Gastrocnemius medialis (tissue), 4 donors: ENCODE measurements around the gene FKBP11. TPM values are rescaled to one million over a fixed set of nuclear protein-coding genes. Genes with fewer than 3 reads are reported as not detected.

Experiments used
- ATAC-seq, 2 donors: fragments of 150-250 bp; one replicate each; pipeline ENCODE4 v1.9.1; 2016
- DNase-seq, 2 donors: peaks; one replicate each; pipeline ENCODE4 v3.0.0-alpha.2; 2019
- H3K27ac ChIP-seq, 4 donors: fragments of 200-600 bp; sonication (generic); 1 replicate in 1 of 4; 2 replicates in 3 of 4; pipeline ENCODE4 v1.5.1; 2016 to 2018; ENCODE audit warnings: mild to moderate bottlenecking in 2 of 4, moderate library complexity in 1 of 4
- H3K27me3 ChIP-seq, 3 donors: fragments of 200-600 bp; sonication (generic) in 2 of 3; 1 replicate in 1 of 3; 2 replicates in 2 of 3; pipeline versions ENCODE4 v1.5.1 to v1.6.0; 2016 to 2019; ENCODE audit warnings: mild to moderate bottlenecking in 1 of 3, moderate library complexity in 1 of 3
- H3K36me3 ChIP-seq, 2 donors: fragments of 200-600 bp; sonication (generic) in 1 of 2; one replicate each; pipeline ENCODE4 v1.5.1; 2017 to 2018
- H3K4me1 ChIP-seq, 2 donors: fragments of 200-600 bp; sonication (generic) in 1 of 2; one replicate each; pipeline ENCODE4 v1.5.1; 2016 to 2017; ENCODE audit warnings: mild to moderate bottlenecking in 2 of 2
- H3K4me3 ChIP-seq, 4 donors: fragments of 200-600 bp; sonication (generic) in 3 of 4; 1 replicate in 1 of 4; 2 replicates in 3 of 4; pipeline ENCODE4 v1.5.1; 2016 to 2019; ENCODE audit warnings: mild to moderate bottlenecking in 2 of 4
- H3K9me3 ChIP-seq, 3 donors: fragments of 200-600 bp; sonication (generic) in 2 of 3; 1 replicate in 1 of 3; 2 replicates in 2 of 3; pipeline ENCODE4 v1.5.1; 2016 to 2019
- POLR2A ChIP-seq, 2 donors: fragments of 450-650 bp; IDR thresholded peaks; one replicate each; pipeline ENCODE4 v1.6.1; 2017; ENCODE audit warnings: antibody characterized with exemption in 2 of 2, mild to moderate bottlenecking in 2 of 2, moderate library complexity in 2 of 2
- in situ Hi-C, 4 donors: fragments of 200-750 bp; cut with MboI; loops; one replicate each; pipeline versions ENCODE4 v1.15.0 to v1.8.0; 2017; ENCODE audit warnings: low sequenced_read_pairs in 4 of 4
- intact Hi-C: fragments of 100-400 bp; cut with DNase I; formaldehyde crosslinking; loops from one replicate; pipeline ENCODE4 v1.15.1; 2023; ENCODE audit warnings: low total_unique reads
- total RNA-seq, 4 donors: library from RNA; depleted of rRNA; stranded (reverse); fragments of >200 nt; gene quantifications; one replicate each; pipeline versions ENCODE4 v1.1.0 to v1.2.3, GENCODE V29; 2016
- TF ChIP-seq, protein P1 (sequence below), 5 experiments: fragments of 450-650 bp in 3 of 5; fragments of 200-600 bp in 2 of 5; sonication (generic) in 2 of 5; IDR thresholded peaks in 4 of 5; conservative IDR thresholded peaks in 1 of 5; 1 replicate in 4 of 5; 2 replicates in 1 of 5; pipeline ENCODE4 v1.5.1; 2016 to 2019; ENCODE audit warnings: antibody characterized with exemption in 5 of 5, mild to moderate bottlenecking in 3 of 5, moderate library complexity in 3 of 5

FKBP11 gene
- total RNA-seq, 4 donors from 2014 or later: 2.1 to 3.9 (median 3.0) TPM; not detected in 1

DNA sequence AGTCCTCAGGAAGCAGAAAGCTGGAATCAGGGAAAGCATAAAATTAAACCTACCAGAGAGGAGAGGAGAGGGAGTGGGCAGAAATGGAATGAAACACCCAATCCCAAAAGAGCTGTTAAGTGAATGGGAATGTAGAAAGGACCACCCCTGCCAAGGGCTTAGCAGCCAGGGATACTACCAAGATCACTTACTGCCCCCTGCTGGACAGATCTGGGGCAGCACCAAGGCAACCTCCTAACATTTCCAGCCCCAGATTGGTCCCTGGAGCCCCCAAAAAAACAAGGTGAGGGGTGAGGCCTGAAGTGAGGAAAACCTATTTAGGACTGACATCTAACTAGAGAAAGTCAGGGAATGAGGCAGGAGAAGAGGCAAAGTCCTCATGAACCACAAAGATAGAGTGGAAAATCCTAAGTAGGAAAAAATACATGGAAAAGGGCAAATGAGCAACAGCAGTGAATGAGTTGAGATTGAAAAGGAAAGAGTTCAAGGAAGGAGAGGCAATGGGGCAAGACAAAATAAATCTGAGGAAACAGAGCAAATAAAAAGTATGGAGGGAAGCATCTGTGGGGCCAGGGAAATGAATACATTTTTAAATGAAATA lies 11.2 kb upstream of the FKBP11 start:
- Histone ChIP-seq H3K36me3 (peaks cover 0 to 42% of the 10 kb centered on the region in 2 donors), H3K27ac (no peak overlapping the region), H3K4me3 (no peak overlapping the region), H3K27me3 (no peaks in the 10 kb centered on the region), H3K9me3 (no peaks in the 10 kb centered on the region), H3K4me1 (no peaks in the 10 kb centered on the region)
- peak in 1 of 2 donors; percentile 48 for DNase-seq
- TF ChIP-seq, protein P1, sequence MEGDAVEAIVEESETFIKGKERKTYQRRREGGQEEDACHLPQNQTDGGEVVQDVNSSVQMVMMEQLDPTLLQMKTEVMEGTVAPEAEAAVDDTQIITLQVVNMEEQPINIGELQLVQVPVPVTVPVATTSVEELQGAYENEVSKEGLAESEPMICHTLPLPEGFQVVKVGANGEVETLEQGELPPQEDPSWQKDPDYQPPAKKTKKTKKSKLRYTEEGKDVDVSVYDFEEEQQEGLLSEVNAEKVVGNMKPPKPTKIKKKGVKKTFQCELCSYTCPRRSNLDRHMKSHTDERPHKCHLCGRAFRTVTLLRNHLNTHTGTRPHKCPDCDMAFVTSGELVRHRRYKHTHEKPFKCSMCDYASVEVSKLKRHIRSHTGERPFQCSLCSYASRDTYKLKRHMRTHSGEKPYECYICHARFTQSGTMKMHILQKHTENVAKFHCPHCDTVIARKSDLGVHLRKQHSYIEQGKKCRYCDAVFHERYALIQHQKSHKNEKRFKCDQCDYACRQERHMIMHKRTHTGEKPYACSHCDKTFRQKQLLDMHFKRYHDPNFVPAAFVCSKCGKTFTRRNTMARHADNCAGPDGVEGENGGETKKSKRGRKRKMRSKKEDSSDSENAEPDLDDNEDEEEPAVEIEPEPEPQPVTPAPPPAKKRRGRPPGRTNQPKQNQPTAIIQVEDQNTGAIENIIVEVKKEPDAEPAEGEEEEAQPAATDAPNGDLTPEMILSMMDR (IDR thresholded peaks at IDR 0.05 in 4 of 5, conservative IDR thresholded peaks at IDR 0.05 in 1 of 5): peak; percentile 63 to 88 (median 76)
- no peak for TF ChIP-seq POLR2A (IDR thresholded peaks at IDR 0.05)
- intact Hi-C loops (loop anchor here (1.0 kb wide), 1 partner anchor 83 kb away; no protein-coding TSS in a partner anchor), in situ Hi-C loops (loop anchor here in 2 of 4 donors (5.0 to 10.0 kb wide), 2 partner anchors 82 to 84 kb away; partner anchors contain the start of gene DDX23 (in 2 of the 2))
- ATAC-seq: peak in 1 of 2 donors; percentile 64

DNA sequence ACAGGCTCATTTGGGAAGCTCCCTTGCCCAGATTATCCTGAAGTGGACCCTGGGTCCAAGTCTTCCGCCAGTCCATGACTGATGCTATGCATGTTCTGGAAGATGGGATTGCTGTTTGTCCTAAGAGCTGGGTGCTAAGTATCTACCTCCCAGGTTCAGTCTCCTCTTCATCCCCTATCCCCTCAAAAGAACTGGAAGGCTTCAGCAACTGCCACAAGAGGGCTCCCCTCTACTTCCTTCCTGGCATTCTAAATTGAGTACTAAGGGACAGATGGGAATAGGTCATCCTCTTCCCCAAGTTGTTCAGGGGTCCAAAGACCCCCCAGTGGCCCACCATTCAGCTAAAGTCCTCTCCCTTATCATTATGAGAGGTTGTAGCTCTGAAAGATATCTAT lies 9.0 kb upstream of the FKBP11 start:
- ATAC-seq: no peak
- Histone ChIP-seq H3K27ac (no peak overlapping the region), H3K27me3 (no peaks in the 10 kb centered on the region), H3K4me3 (no peak overlapping the region), H3K36me3 (peaks cover 0 to 28% of the 10 kb centered on the region in 2 donors), H3K9me3 (no peaks in the 10 kb centered on the region), H3K4me1 (no peaks in the 10 kb centered on the region)
- in situ Hi-C loops (loop anchor here in 1 of 4 donors (10.0 kb wide), 1 partner anchor 80 kb away; the partner anchor contains the start of gene DDX23), intact Hi-C loops (no loop called here)
- no peak for TF ChIP-seq POLR2A (IDR thresholded peaks at IDR 0.05)
- TF ChIP-seq, protein P1 (IDR thresholded peaks at IDR 0.05 in 4 of 5, conservative IDR thresholded peaks at IDR 0.05 in 1 of 5): no peak
- no peak for DNase-seq

DNA sequence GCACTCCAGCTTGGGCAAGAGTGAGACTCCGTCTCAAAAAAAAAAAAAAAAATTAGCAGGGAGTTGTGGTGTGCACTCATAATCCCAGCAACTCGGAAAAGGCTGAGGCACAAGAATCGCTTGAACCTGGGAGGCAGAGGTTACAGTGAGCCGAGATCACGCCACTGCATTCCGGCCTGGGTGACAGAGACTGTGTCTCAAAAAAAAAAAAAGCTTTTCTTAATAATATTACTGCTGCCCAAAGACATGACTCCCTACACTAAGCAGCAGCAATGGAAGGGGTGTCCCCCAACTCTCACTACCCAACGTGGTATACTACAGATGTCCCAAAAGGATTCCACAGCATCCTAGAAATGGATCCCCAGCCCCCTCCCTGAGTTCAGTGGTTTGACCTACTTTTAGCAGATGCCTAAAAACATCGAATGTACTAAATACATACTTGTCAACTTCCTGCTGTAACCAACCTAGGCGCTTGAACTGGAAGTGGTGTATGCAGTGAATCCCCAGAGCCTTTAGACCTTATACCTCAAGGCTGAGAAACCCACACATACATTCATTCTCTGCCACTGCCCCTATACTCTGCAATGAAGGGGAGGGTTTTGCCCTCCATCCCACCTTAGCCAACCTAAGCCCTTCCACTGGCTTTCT lies 8.5 kb upstream of the FKBP11 start:
- ATAC-seq (no peak), DNase-seq (no peak)
- intact Hi-C loops (no loop called here), in situ Hi-C loops (loop anchor here in 1 of 4 donors (10.0 kb wide), 1 partner anchor 79 kb away; the partner anchor contains the start of gene DDX23)
- no peak overlapping the region for H3K27ac ChIP-seq
- no peak overlapping the region for H3K4me3 ChIP-seq
- H3K9me3 ChIP-seq: no peaks in the 10 kb centered on the region
- no peaks in the 10 kb centered on the region for H3K27me3 ChIP-seq
- TF ChIP-seq POLR2A (IDR thresholded peaks at IDR 0.05): no peak
- TF ChIP-seq, protein P1 (IDR thresholded peaks at IDR 0.05 in 4 of 5, conservative IDR thresholded peaks at IDR 0.05 in 1 of 5): no peak
- no peaks in the 10 kb centered on the region for H3K4me1 ChIP-seq
- H3K36me3 ChIP-seq: peaks cover 0 to 23% of the 10 kb centered on the region in 2 donors

DNA sequence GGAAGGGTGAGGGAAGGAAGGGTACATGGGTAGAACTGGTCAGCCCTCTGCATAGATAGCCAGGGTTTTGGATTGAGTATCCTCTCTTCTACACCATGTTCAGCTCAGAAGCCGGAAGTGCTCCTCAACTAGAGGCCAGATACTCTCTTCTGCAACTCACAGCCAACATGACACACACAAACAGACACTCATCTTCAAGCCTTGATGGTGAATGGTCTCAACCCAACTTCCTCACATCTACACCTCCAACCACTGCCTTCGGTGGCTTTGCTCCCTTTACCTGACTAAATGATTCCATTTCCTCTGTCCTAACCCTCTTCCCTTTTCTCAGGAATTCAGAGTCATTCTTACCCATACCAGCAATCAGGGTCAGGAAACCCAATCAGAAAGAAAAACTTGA lies 7.6 kb upstream of the FKBP11 start:
- Histone ChIP-seq H3K4me1 (no peaks in the 10 kb centered on the region), H3K27me3 (no peaks in the 10 kb centered on the region), H3K36me3 (peaks cover 0 to 17% of the 10 kb centered on the region in 2 donors), H3K27ac (no peak overlapping the region), H3K9me3 (no peaks in the 10 kb centered on the region), H3K4me3 (no peak overlapping the region)
- DNase-seq (no peak), ATAC-seq (no peak)
- in situ Hi-C loops (loop anchor here in 1 of 4 donors (10.0 kb wide), 1 partner anchor 78 kb away; the partner anchor contains the start of gene DDX23), intact Hi-C loops (no loop called here)
- no peak for TF ChIP-seq POLR2A (IDR thresholded peaks at IDR 0.05)
- TF ChIP-seq, protein P1 (IDR thresholded peaks at IDR 0.05 in 4 of 5, conservative IDR thresholded peaks at IDR 0.05 in 1 of 5): no peak
